Stromal cell of bone marrow (primary cell): ENCODE results near the gene KRTAP10-8.
"Not testable (repeated sequence)": the region's sequence is repeated elsewhere in the genome, so short reads cannot be mapped to it uniquely, and the experiment has no call there.

Experiments
- DNase-seq: peaks from one replicate; pipeline ENCODE4 v3.0.0-alpha.2; 2012; ENCODE audit warnings: low read depth

Gene KRTAP10-8

DNA sequence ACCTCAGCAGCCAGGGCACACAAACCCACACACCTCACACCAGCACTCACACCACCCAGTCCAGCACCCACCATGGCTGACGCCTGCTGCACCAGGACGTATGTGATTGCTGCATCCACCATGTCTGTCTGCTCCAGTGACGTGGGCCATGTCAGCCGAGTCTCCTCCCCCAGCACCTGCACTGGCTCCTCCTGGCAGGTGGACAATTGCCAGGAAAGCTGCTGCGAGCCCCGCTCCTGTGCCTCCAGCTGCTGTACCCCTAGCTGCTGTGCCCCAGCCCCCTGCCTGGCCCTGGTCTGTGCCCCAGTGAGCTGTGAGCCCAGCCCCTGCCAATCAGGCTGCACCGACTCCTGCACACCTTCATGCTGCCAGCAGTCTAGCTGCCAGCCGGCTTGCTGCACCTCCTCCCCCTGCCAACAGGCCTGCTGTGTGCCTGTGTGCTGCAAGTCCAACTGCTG lies at the start of gene KRTAP10-8:
Gene KRTAP10-8 (plus strand): TSS at position 51 of the 458 bp plus-strand sequence. CDS start 22 bp downstream, at position 73.
- DNase-seq, result no peak

DNA sequence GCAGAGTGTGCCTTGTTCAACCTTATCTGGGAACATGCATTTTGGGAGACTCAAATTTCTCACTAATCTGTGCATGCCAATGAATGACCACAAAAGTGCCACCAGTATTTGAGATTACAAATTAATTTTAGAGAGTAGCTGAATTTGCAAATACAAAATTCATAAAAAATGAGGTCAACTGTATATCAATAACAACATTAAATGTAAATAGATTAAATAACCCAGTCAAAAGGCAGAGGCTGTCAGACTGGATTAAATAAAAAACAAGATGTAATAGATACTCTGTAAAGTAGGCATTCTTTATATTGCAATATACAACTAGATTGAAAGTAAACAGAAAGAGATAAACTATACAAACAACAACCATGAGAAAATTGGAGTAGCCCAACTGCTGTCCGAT lies 47.8 kb upstream of the KRTAP10-8 start:
- no peak for DNase-seq

- DNase-seq, result no peak
Observed at GRCh38 chr21:44564886-44565598, 46.8 kb upstream of the KRTAP10-8 start.

- DNase-seq, result no peak
Observed at GRCh38 chr21:44566403-44566802, 45.5 kb upstream of the KRTAP10-8 start.

DNA sequence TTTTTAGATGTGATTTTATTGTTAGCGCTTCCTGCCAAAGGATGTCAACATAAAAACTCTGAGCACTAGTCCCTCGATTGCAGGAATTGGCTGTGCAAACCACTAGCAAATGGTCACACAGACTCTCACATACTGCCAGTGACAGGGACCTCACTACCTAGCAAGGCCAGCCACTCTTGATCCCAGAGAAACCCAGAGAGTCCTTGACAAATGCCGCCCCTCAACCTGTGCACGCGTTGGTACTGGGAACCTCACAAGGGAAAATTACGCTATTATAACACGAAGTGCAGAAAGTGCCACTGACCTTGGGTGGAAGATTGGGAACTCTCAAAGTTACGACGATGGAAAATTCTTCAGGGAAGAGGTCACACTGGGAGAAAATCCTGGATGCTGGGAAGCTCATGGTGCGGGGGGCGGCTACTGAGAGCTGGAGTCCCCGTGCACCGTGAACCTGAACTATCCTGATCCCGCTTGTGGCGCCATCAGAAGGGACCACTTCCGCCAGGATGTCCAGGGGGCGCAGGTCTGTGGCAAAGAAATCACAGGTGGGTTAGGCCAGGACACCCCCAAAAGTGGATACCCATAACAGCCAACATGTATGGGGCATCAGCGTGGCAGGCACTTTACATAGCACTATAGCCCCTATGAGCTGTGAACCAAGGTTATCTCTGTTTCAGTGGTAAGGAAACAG lies 44.3 kb upstream of the KRTAP10-8 start:
- DNase-seq, result no peak

DNA sequence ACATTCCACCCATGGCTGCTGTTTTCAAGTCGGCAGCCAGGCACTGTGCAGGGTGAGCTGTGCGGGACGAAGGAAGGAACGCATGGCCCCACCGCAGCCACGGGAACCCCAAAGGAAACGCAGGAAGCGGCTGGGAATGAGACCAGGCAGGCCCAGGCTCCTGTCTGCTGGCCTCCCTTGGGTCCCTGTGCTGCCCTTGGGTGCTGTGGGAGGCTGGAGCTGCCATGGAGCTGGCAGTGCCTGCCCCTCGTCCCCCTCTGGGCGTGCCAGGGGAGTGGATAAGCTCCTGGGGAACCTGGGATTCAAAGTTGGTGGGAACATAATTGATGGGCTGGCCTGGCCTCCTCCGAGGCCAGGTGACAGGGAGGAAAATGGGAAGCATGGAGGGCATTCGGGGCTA lies 43.6 kb upstream of the KRTAP10-8 start:
- DNase-seq, result no peak

GRCh38 chr21:44568667-44569556 lies 43.0 kb upstream of the KRTAP10-8 start:
- DNase-seq, result no peak

DNA sequence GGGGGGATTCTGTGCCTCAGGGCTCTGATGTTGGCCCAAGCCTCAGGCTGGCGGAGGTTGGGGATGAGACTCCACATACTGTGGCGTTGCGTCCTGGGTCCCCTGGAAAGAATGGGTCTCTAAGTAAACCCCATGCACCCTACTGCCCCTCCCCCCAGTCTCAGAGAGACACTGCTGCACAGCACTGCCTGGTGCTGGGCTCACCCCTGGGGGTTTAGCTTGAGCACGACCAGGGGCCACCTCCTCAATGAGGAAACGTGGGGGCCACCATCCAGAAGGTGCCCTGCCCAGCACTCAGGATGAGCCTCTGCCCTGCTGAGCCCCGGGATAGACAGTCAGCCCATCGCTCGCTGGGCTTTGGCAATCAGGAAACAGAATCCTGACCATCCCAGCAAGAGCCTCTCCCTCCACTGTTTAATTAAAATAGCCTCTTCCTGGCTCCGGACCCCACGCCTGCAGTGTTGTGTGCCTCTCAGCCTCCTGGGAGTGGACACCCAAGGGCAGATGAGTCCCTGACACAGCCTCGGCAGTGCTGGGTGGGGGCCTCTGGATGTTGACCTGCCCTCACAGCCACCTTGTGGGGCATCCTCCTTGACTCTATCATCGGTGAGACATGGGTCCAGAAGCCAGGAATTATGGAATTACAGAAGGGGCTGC lies 41.9 kb upstream of the KRTAP10-8 start:
- no peak for DNase-seq

DNA sequence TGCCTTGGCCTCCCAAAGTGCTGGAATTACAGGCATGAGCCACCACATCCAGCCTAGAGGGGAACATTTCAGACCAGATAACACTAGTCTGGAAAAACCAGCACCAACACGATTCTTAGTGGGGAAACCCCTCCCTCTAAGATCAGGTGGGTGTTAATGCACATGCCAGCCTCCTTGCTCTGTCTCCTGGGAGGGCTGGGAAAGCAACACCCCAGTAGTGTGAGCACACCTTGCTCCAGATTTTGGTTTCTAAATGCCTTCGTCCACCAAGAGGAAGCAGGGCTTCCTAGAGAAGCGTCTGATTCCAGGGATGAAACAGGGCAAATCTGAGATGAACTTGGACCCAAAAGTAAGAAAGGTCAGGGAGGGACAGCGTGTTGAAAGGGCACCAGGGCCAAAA lies 40.6 kb upstream of the KRTAP10-8 start:
- DNase-seq, result no peak

DNA sequence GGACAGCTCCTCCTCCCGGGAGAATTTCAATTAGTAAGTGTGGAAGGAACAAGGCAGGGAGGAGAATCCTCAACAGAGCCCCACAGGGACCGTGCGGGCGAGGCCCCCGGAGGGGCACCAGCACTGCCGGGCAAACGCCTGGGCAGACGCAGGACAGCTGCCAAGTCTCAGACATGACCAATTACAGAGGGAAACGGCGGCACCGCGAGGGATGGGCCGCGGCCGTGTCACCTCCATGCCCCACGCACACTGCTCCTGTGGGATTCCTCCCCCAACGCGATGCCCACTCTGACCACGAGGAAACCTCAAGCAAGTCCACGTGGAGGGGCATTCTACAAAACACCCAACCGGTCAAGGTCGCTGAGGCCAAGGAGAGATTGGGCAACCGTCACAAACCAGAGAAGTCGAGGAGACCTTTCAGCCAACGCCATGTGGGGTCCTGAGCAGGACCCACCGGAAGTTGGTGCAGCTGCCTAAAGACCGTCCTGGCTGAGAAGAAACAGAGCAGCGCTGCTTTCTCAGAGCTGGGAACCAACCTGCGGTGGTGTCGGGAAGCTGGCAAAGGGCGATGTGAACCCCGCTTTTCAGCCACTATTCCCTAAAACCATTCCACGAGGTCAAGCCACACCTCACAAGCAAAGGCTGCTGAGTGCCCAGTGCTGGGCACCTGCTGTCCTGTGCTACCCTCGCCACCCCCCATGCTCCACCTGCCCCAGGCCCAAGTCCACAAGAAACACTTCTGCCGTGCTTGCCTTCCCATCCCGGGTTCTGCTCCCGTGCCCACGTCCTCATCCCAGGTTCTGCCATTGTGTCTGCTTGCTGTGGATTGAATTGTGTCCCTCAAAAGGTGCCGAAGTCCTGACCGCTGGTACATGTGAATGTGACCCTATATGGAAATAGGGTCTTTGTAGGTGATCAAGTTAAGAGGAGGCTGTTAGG lies 39.8 kb upstream of the KRTAP10-8 start:
- no peak for DNase-seq

DNA sequence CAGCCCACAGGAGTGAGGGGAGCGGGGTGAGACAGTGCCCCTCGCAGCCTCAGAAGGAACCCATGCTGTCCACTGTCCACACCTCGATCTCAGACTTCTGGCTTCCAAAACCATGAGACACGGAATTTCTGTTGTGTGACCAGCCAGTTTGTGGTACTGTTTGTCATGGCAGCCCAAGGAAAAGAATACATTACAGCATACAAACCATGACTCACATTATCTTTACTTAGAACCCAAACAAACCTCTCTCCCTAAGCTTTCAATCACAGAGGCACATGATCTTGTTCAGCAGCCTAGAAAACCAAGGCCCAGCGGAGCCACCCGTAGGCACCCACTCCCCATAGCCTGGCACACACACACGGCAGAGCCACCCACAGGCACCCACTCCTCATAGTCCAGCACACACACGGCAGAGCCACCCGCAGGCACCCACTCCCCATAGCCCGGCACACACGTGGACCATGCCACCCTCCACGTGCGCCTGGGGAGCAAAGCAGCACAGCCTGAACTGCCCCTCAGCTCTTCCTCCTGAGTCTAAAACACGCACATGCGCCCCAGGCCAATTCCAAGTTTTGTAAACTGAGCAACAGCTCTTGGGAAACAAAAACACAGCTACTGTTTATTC lies 38.8 kb upstream of the KRTAP10-8 start:
- DNase-seq, result no peak

DNA sequence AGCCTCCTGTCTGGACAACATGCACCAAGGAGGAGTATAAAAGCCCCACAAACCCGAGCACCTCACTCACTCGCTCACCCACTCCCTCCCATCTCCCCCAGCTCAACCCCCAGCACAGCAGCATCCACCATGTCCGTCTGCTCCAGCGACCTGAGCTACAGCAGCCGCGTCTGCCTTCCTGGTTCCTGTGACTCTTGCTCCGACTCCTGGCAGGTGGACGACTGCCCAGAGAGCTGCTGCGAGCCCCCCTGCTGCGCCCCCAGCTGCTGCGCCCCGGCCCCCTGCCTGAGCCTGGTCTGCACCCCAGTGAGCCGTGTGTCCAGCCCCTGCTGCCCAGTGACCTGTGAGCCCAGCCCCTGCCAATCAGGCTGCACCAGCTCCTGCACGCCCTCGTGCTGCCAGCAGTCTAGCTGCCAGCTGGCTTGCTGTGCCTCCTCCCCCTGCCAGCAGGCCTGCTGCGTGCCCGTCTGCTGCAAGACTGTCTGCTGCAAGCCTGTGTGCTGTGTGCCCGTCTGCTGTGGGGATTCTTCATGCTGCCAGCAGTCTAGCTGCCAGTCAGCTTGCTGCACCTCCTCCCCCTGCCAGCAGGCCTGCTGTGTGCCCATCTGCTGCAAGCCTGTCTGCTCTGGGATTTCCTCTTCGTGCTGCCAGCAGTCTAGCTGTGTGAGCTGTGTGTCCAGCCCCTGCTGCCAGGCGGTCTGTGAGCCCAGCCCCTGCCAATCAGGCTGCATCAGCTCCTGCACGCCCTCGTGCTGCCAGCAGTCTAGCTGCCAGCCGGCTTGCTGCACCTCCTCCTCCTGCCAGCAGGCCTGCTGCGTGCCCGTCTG lies 38.0 kb upstream of the KRTAP10-8 start, which contains the start of gene KRTAP10-4:
Gene KRTAP10-4 (plus strand): TSS at position 100 of the 827 bp plus-strand sequence. CDS start 30 bp downstream, at position 130.
- not testable (repeated sequence) for DNase-seq

- no peak for DNase-seq
Observed at GRCh38 chr21:44574457-44575306, 37.2 kb upstream of the KRTAP10-8 start.

GRCh38 chr21:44575307-44576024 lies 36.4 kb upstream of the KRTAP10-8 start:
- no peak for DNase-seq

DNA sequence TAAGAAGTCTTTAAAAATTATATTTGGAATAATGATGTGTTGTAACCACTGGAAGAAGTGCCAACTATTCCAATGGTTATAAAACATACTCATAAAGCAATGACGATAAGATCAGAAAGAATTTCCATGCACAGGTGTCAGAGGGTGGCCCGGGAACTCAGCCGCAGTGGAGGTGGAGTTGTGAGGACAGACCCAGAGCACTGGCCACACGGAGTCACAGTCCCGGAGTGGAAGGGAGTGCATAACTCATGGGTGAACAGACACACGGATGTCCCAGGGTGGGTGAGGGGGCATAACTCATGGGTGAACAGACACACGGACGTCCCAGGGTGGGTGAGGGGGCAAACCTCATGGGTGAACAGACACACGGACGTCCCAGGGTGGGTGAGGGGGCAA lies 35.9 kb upstream of the KRTAP10-8 start:
- no peak for DNase-seq

- no peak for DNase-seq
Observed at GRCh38 chr21:44578371-44579055, 33.4 kb upstream of the KRTAP10-8 start.
